OCI-LY7 (cell line): ENCODE data around the gene CECR2.

Experiments
- CTCF ChIP-seq: fragments of 200-600 bp; sonication (generic); conservative IDR thresholded peaks from 2 replicates; pipeline ENCODE4 v1.5.1; 2014; ENCODE audit warnings: mild to moderate bottlenecking, antibody characterized with exemption, low read length, moderate library complexity, mixed read lengths
- EZH2phosphoT487 ChIP-seq: fragments of 200-600 bp; sonication (generic); IDR thresholded peaks from 2 replicates; pipeline ENCODE4 v1.6.1; 2018; ENCODE audit warnings: low read depth, borderline replicate concordance, mild to moderate bottlenecking, mixed run types, antibody characterized with exemption, low read length, moderate library complexity, mixed read lengths

GRCh38 chr22:17590586-17590985 is 221.3 kb downstream of the CECR2 start:
- TF ChIP-seq CTCF (no peak), EZH2phosphoT487 (no peak)
